Measurements from ENCODE around the gene ATP2A2. TPM values are rescaled to one million over a fixed set of nuclear protein-coding genes. Genes with fewer than 3 reads are reported as not detected.

ATP2A2 gene
- total RNA-seq, 1 donor from 2014 or later = 93.5 TPM

DNA sequence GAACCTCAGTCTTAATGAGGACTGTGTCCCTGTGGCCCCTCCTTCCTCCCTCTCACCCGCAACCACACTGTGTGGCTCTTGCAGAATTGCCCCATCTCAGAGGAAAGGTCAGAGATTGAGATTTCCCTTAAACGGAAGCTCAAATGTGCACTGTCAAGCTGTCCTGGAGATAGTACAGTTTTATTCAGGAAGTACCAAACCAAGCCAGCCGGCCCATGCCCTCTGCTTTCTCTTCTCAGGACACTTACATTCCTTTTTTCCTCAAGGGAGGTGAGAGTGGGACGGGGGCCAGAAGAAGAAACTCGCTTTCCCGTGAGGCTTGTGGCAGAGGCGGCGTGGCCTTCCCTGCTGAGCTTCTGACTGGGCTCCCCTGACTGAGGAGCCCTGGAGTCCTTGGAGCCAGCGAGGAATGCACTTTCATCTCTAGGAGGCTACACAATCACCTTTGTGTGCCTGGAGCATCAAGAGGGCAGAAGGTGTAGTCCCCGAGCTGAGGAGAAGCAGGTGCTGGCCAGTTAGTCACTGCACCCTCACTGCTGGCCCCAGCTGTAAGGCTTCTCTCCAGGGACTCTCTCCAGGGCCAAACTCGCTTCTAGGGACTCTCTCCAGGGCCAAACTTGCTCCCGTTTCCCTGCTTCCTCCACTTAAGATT is 24.1 kb upstream of the ATP2A2 start:
- DNase-seq (ENCODE audit: low read depth) = no peak

DNA sequence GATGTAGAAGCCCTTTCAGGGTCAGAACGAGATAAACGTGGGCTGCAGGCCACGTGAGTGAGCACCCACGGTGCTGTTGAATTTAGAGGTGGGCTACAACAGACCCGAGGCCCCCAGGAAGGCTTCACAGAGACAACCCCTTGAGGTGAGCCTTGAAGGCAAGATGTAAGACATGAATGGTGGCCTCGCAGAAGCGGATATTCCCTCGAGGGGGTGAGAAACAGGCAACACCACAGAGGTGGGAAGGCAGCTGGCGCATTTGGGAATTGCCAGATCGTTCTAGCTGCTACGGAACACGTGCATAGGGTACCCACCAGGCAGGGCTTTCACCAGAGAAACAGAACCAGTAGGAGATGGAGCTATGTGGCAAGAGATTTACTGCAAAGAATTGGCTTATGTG is 22.6 kb upstream of the ATP2A2 start:
- no peak for DNase-seq (ENCODE audit: low read depth)
- H3K4me3 ChIP-seq (ENCODE audit: low read depth, low read length) = no peak overlapping the region
- TF ChIP-seq, protein P1, sequence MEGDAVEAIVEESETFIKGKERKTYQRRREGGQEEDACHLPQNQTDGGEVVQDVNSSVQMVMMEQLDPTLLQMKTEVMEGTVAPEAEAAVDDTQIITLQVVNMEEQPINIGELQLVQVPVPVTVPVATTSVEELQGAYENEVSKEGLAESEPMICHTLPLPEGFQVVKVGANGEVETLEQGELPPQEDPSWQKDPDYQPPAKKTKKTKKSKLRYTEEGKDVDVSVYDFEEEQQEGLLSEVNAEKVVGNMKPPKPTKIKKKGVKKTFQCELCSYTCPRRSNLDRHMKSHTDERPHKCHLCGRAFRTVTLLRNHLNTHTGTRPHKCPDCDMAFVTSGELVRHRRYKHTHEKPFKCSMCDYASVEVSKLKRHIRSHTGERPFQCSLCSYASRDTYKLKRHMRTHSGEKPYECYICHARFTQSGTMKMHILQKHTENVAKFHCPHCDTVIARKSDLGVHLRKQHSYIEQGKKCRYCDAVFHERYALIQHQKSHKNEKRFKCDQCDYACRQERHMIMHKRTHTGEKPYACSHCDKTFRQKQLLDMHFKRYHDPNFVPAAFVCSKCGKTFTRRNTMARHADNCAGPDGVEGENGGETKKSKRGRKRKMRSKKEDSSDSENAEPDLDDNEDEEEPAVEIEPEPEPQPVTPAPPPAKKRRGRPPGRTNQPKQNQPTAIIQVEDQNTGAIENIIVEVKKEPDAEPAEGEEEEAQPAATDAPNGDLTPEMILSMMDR (conservative IDR thresholded peaks at IDR 0.05; ENCODE audit: low read depth, low read length) = no peak

More for the DNA sequence above, 24.1 kb upstream of the ATP2A2 start:
- TF ChIP-seq, protein P1 (conservative IDR thresholded peaks at IDR 0.05; ENCODE audit: low read depth, low read length) = no peak
- no peak overlapping the region for H3K4me3 ChIP-seq (ENCODE audit: low read depth, low read length)

DNA sequence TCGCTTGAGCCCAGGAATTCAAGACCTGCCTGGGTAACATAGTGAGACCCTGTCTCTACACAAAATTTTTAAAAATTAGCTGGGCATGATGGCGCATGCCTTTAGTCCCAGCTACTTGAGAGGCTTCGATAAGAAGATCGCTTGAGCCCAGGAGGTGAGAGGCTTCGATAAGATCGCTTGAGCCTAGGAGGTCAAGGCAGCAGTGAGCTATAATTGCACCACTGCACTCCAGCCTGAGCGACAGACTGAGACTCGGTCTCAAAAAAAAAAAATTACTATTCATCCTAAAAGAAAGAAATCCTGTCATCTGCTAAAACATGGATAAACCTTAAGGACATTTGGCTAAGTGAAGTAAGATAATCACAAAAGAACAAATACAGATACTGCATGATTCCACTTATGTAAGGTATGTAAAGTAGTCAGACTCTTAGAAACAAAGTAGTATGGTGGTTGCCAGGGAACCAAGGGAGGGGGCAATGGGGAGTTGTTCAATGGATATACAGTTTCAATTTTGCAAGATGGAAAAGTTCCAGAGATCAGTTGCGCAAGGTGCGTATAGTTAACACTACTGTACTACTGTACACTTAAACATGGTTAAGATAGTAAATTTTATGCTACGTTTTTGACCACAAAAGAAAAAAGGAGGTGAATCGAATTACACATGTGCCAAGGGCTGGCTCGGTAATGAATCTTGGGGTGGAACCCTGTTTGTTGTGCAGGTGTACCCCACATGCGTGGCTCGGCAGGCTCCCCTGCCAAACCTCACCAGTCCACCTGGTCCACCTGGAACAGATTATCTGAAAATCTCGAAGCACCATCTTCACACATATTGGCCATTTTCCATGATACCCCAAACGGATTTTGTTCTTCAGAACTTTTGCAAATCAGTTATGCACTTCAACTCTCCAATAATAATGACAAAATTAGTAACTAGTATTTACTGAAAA is 18.3 kb upstream of the ATP2A2 start:
- TF ChIP-seq, protein P1 (conservative IDR thresholded peaks at IDR 0.05; ENCODE audit: low read depth, low read length) = no peak
- no peak for DNase-seq (ENCODE audit: low read depth)
- no peak overlapping the region for H3K4me3 ChIP-seq (ENCODE audit: low read depth, low read length)

DNA sequence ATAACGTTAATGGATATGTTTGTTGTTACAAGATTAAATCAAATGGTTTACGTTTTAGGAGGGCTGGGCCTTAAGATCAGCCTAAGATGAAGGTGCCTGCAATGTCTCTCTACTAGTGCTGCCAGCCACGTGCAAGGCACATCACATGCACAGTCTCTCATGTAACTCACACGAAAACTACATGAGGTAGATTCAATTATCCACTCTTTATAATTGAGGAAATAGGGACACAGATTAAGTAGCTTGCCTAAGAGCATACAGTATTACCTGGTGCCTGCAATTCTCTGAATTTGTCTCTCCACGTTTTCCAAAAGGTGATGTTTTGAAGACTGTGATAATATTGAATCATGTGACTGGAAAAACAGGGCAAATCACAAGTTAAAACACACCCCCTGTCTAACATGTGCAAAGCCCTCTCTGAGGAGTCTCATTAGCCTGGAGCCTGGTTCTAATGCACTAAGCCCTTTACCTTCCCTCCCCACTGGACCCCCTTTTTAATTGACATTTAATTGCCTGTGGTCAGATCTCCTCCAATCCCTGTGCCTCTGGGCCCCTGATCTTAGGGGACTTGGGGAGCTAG is 14.6 kb upstream of the ATP2A2 start:
- no peak overlapping the region for H3K4me3 ChIP-seq (ENCODE audit: low read depth, low read length)
- TF ChIP-seq, protein P1 (conservative IDR thresholded peaks at IDR 0.05; ENCODE audit: low read depth, low read length) = no peak
- no peak for DNase-seq (ENCODE audit: low read depth)

DNA sequence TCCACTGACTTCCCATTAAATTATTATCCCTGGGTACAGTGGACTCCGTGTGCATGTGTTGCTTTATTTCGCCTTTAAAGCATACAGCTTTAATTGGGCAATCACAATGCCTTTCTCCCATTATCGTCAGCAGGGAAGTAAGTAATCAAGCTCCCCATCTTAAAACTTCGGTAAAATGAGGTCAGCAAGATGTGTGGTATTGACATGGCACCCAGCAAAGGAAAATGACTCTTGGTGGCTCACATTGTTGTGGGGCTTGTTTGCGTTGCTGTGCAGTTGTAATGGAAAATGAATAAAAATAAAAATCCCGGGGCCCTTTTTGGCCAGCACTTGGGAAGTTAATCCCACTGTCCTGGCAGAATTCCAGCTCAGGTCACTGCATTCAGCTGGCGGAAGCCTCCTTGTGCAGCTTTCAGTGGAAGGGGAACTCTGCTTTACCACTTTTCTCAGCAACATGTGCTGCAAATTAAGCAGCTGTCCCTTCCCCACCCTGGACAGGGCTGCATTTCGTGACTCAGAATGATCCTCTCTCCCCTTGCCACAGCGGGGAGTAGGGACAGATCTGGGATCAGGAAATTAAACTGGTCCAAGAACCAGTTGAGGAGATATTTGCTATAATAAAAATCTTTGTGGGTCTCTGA is 13.9 kb upstream of the ATP2A2 start:
- no peak for DNase-seq (ENCODE audit: low read depth)
- no peak overlapping the region for H3K4me3 ChIP-seq (ENCODE audit: low read depth, low read length)
- TF ChIP-seq, protein P1 (conservative IDR thresholded peaks at IDR 0.05; ENCODE audit: low read depth, low read length) = no peak

DNA sequence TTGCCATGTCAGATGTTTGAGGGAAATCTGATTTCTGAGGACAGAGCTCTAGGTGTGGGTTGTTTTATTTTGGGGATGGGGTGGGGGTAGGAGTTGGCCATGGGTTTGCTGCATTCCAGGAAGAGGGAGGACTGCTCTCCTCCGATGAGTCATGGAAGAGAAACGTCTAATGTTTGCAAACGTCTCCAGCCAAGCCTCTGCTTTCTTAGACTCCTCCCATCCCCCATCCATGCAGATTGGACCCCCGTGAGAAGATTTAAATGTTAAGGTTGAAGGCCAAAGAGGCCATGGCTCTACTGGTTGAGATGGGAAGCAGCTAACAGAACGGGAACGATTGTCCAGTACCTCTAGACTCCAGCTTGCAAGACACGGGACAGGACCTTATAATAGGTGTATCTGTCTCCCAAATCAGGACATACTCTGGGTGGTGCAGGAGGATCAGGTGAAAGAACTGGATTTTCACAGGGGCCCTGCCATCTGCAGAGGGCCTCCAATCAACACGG is 11.4 kb upstream of the ATP2A2 start:
- H3K4me3 ChIP-seq (ENCODE audit: low read depth, low read length) = no peak overlapping the region
- TF ChIP-seq, protein P1 (conservative IDR thresholded peaks at IDR 0.05; ENCODE audit: low read depth, low read length) = no peak
- no peak for DNase-seq (ENCODE audit: low read depth)

All from epithelial cell of proximal tubule (primary cell).